Liver (tissue), 3 donors: Measurements from ENCODE around the gene THOP1.

ENCODE experiments used
- CTCF ChIP-seq: fragments of 150-350 bp; IDR thresholded peaks from 2 replicates; pipeline ENCODE4 v1.5.1; 2017; ENCODE audit warnings: improper control_type of control experiment, low read depth, low read length; ENCODE audit not compliant: missing input control
- RAD21 ChIP-seq, 2 donors: IDR thresholded peaks; 2 replicates each; pipeline ENCODE4 v1.6.1; 2016; ENCODE audit warnings: antibody characterized with exemption in 2 of 2, mild to moderate bottlenecking in 2 of 2
- REST ChIP-seq: IDR thresholded peaks from 2 replicates; pipeline ENCODE4 v1.6.1; 2016; ENCODE audit warnings: antibody characterized with exemption, mild to moderate bottlenecking
- RXRA ChIP-seq, 2 donors: IDR thresholded peaks; 2 replicates each; pipeline ENCODE4 v1.6.1; 2017 to 2018; ENCODE audit warnings: antibody characterized with exemption in 2 of 2, mild to moderate bottlenecking in 1 of 2
- SP1 ChIP-seq: IDR thresholded peaks from 2 replicates; pipeline ENCODE4 v1.6.1; 2018; ENCODE audit warnings: antibody characterized with exemption, mild to moderate bottlenecking
- TF ChIP-seq, protein P1 (sequence below): IDR thresholded peaks from 2 replicates; pipeline ENCODE4 v1.6.1; 2016; ENCODE audit warnings: antibody characterized with exemption
- donor health status: healthy.
- donor health status: healthy.

DNA sequence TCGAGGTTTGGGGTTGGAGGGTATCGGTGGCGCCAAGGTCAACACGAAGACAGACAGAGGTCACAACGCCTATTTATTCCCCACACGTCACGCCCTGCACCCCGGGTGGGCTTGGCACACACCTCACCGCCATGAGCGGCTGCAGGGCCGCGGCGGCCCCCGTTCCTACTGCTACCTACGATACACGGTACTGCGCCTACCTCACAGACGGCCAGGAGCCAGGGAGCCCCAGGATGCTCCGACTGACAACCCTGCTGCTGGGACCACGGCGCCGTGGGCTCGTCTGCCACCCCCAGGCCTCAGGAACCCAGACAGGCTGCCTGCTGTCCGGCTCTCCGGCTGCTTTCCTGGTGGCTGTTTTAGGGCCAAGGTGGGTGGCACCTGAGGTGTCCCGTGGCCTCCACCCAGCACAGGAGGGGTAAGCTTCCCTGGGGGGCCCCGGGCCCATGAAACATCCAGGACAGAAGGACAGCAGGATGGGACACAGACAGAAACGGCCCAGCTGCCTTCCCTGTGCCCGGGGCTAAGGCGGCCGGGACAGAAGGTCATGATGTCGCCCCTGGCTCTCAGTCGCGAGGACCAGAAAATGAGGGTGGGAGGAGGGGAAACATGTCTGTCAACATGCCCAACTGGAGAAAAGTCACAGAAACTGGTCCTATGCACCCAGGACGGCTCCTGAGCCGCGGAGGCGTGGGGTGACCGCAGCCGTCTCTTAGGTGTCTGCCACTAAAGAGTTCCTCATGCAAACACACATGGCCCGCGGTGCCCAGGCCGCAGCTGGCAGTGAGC lies 30.4 kb upstream of the THOP1 start:
- TF ChIP-seq CTCF = no peak
- no peak for TF ChIP-seq RAD21 (IDR thresholded peaks at IDR 0.05)
- no peak for TF ChIP-seq REST
- TF ChIP-seq, protein P1, sequence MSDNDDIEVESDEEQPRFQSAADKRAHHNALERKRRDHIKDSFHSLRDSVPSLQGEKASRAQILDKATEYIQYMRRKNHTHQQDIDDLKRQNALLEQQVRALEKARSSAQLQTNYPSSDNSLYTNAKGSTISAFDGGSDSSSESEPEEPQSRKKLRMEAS = no peak
- TF ChIP-seq SP1 = no peak
- TF ChIP-seq RXRA (IDR thresholded peaks at IDR 0.05) = no peak
